ENCODE results near the gene LPCAT2.

LPCAT2 gene, protein sequence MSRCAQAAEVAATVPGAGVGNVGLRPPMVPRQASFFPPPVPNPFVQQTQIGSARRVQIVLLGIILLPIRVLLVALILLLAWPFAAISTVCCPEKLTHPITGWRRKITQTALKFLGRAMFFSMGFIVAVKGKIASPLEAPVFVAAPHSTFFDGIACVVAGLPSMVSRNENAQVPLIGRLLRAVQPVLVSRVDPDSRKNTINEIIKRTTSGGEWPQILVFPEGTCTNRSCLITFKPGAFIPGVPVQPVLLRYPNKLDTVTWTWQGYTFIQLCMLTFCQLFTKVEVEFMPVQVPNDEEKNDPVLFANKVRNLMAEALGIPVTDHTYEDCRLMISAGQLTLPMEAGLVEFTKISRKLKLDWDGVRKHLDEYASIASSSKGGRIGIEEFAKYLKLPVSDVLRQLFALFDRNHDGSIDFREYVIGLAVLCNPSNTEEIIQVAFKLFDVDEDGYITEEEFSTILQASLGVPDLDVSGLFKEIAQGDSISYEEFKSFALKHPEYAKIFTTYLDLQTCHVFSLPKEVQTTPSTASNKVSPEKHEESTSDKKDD

DNA sequence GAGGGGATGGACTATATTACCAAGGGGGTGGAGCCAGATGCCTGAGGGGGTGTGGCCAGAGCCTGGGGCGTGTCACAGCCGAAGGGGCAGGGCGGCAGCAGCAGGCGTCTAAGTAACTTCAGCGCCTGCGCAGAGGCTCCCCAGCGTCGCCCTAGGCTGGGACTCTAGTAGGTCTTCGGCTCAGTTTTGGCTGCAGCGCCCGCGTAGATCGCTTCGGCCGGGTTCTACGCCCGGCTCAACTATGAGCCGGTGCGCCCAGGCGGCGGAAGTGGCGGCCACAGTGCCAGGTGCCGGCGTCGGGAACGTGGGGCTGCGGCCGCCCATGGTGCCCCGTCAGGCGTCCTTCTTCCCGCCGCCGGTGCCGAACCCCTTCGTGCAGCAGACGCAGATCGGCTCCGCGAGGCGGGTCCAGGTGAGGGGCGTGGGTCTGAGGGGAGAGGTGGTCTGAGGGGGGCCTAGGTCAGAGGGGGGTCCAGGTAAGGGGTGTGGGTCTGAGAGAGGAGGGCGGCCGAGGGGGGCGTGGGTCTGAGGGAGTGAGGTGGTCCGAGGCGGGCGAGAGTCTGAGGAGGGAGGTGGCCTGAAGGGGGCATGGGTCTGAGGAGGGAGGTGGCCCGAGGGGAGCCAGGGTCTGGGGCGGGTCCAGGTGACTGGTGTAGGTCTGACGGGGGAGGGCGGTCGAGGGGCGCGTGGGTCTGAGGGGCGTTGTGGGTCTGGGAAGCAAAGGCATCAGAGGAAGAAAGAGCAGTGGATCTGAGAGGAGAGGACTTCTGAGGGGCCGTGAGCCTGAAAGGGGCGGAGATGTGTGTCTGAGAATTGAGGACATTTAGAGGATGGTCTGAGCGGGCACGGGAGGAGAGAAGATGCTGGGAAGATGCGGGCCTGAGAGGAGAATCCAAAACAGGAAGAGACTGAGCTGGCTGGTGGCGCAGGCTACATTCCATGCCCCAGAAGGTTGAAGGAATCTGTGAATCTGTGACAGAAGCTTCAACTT is at the start of gene LPCAT2:
LPCAT2 (plus strand) TSS at position 132 of the 991 bp plus-strand sequence; CDS start at position 242, 110 bp downstream.
- no peak for FAIRE-seq

DNA sequence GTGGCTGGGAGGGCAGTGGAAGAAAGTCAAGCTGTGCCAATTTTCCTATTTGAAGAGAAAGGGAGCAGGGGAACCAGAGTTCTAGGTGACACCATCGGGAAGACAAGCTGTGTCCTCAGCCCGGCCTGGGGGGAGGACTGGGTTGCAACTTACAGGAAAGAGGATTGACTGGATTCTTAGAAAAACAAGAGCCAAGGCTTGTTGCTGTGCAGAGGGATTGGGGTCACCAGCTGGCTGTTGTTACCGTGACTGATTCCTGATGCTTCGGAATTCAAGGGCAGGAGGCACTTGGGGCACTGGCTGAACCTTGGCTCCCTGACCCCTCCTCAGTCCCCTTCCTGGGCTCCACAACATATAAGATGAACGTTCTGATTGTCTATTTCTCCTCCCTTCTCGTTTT is 46.6 kb upstream of the LPCAT2 start:
- no peak for FAIRE-seq

DNA sequence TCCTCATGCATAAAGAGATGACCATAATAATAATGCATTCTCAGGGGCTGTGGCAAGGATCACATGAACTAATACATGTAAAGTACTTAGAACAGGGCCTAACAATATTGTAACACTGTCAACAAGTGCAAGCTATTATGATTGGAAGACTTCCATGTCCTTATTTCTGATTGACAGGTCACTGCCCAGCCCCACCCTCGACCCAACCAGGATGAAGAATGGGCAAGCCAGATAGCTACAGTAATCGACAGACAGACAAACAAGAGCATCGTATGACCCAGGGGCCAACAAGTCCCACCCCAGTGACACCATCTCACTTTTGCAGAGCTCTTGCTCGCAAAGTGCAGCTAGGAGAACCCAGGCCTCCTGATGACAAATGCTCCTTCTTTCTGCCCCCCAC is 44.5 kb upstream of the LPCAT2 start:
- FAIRE-seq = no peak

DNA sequence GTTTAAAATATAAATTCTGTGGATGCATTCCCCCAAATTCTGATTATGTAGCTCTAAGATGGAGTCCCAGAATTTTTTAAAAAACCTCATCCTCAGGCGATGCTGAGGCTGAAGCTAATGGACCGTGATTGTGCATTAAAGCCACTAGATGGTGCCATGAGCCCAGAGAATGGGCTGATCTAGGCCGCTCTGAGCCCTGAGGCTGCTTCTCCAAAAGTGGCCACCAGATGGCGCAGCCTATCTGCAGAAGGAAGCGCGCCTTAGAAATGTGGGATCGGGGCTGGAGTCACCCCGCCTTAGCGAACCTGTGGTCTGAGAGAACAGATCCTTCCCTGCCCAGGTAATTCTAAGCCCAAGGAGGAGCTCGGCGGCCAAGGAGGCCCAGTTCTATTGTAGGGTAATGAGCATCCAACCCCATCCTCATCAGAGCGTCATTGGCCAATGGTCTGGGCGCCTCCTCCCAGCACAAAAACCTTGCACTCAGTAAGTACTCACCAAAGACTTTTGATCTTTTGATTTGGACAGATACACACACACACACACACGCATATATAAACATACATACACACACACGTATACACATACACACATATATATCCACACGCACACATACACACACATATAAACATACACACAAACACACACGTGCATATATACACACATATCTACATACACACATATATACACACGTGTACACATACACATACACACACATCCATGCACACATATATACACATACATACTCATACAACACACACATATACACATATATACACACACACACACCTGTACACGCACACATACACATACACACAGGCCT is 43.6 kb upstream of the LPCAT2 start:
- FAIRE-seq = peak; percentile 82

DNA sequence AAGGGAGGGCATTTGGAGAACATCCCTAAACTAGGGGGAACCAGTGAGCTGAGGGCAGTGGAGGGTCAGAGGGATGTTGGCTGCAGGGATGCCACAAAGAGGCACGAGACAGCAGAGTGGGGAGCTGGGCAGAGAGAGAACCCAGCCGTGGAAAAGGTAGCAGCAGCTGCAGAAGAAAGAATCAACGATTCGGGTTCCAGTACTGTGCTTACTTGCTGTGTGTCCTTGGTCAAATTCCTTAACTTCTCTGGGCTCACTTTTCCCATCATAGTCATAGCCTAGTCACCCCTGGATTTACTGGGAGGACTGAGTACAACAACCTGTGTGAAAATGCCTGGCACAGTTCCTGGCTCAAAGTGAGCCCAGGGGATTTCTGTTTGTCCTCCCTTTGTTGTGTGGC is 42.7 kb upstream of the LPCAT2 start:
- no peak for FAIRE-seq

DNA sequence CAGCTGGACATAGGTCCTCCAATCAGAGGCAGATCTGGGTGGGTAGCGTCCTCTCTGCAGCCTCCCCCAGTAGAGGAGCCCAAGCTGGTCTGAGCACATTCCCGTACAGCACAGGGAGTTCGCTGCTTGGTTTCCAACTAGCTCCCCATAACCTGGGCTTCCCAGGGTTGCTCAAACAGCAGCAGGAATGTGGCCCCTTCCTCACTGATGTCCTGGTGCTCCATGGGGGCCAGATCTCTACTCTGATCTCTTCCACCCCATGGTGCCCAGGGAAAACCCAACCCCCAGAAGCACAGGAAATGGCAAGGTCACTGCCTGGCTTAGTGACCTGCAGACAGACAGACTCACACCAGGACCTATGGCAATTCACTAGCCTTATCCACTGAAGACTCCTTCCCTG is 41.0 kb upstream of the LPCAT2 start:
- FAIRE-seq = no peak

DNA sequence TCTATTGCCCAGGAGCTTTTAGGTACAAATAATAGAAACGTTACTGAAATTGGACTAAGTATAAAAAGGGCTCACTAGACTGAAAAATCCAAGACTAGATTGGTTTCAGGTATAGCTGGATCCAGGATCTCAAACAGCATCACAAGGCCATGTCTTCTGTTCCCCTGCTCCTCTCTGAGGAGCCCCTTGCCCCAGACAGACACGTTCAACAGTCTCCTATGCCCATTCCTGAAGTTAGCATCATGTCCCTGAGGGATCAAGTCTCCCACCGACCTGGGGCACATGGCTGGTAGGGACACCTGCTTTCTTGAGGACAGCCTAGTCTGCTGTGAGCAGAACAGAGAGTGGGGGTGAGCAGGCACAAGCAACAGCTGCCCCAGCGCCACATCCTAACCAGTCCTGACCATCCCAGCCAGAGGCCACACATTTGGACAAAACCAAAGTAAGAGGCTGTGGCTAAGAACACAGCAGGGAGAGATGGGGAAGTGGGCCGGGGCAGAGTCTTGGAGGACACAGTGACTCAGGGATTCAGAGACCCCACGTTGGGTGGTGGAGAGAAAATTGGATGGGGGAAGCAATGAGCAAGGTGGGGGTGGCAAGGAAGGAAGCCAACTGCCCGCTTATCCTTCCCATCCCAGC is 40.4 kb upstream of the LPCAT2 start:
- FAIRE-seq = no peak

DNA sequence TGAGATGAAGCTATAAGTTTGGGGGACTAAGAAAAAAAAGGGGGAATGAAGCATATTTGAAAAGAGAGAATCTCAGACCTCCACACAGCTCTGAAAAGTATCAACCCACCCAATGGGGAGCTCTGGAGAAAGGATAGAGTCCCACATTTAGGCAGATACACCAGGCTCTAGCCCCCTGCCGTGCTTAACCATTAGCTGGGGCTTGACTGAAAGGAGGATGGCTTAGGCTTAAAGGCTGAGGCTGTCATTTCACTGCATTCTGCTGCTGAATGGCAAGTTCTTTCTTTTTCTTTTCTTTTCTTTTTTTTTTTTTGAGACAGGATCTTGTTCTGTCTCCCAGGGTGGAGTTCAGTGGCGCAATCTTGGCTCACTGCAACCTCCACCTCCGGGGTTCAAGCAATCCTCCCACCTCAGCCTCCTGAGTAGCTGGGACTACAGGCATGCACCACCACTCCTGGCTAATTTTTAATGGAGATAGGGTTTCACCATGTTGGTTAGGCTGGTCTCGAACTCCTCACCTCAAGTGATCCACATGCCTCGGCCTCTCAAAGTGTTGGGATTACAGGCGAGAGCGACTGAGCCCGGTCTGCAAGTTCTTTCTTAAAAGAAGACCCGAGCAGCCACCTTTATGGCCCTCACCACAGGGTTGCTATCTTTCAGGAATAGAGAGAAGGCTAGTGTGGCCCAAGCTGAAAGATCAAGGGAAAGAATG is 38.9 kb upstream of the LPCAT2 start:
- FAIRE-seq = no peak

DNA sequence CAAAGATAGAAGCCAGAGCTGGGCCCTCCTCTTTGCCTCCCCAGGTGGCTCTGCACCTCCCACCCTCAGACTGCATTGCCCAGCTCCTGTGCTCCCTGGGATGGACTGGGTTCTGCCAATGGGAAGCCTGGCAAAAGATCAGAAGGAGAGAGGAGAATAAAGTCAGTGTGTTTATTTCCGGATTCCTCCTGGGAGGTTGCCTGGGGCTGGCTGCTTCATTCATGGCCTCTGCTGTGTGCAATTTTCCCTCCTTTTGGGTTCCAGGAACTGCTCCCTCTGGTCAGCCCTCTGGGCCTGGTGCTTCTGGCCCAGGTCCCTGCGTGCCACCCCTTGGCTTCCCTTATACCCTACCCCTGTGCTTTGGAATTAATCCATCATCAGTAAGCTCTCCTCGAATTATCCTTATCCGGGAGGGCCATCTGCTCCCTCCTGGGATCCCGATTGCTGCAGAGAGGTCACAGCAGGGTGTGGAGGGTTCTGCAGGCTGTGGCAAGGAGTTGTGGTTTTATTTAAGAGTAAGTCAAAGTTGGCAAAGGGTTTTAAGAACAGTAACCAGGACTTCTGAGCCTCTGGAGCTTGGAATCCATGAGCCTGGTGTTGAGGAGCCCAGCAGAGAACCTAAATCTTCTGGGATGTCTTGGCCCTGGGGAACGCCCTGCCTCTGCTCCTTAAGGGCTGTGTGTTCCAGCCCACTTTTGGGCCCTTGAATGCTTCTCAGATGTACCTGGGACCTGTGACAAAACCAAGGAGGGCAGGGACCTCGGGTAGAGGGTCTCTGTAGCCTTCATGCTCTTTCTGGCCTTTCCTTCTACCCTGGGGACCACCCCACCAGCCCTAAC is 38.1 kb upstream of the LPCAT2 start:
- FAIRE-seq = no peak

DNA sequence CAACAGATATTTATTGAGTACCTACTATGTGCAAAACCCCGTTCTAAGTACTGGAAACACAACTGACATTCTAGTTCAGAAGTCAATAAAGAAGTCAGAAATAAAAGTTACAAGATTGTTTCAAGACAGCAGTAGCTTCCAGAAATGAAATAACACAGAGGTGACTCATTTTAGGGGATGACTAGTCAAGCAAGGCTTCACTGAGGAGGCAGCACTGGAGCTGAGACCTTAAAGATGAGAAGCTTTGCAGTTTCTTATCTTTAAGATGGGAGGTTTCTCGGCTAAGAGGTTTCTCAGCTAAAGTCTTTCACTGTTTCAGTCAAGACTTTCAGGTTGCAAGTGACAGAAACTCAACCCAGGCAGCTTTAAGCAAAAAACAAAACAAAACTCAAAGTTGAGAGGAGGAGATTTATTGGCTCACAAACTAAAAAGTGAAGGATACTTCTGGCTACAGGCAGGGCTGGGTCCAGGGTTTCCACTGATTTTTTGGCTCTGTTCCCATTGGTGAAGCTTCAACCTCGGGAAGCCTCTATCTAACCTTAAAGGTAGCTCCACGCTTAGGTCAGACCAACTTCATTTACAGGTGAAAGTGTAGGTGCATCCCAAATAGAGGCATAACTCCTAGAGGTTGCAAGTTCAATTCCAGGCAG is 37.3 kb upstream of the LPCAT2 start:
- FAIRE-seq = no peak

DNA sequence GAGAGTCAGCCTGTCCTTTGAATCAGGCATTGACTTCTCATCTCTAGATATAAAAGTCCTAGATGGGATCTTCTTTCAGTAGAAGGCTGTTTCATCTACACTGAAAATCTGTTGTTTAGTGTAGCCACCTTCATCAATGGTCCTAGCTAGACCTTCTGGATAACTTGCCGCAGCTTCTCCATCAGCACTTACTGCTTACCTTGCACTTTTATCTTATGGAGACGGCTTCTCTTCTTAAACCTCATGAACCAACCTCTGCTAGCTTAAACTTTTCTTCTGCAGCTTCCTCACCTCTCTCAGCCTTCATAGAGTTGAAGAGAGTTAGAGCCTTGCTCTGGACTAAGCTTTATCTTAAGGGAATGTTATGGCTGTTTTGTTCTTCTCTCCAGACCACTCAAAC is 35.3 kb upstream of the LPCAT2 start:
- FAIRE-seq = no peak

DNA sequence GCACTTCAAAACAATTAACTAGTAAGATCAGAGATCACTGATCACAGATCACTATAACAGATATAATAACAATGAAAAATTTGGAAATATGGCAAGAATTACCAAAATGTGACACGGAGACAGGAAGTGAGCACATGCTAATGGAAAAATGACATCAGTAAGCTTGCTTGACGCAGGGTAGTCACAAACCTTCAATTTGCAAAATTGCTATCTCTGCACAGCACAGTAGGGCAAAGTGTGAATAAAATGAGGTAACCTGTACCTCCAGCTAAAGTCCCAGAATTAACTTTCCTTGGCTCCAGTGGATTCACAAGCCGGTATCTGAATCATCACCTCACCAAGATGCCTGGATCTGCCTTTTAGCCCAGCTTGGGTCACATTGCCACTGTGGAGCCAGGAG is 34.1 kb upstream of the LPCAT2 start:
- FAIRE-seq = no peak

DNA sequence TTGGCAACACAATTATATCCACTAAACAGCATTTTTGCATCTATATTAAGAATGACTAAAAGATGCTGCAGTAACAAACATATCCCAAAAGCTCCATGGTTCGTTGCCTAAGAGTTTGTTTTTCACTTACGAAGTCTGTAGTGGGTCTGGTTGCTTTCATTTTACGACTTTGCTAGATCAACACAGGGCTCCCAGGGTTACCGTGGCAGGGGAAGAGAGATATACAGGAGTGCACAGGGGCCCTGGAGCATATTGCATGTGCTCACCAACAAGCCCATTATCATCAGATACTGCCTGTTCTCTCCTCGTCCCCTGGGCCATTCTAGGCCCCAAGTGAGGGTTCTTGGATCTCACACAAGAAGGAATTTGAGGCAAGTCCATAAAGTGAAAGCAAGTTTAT is 33.0 kb upstream of the LPCAT2 start:
- FAIRE-seq = no peak

DNA sequence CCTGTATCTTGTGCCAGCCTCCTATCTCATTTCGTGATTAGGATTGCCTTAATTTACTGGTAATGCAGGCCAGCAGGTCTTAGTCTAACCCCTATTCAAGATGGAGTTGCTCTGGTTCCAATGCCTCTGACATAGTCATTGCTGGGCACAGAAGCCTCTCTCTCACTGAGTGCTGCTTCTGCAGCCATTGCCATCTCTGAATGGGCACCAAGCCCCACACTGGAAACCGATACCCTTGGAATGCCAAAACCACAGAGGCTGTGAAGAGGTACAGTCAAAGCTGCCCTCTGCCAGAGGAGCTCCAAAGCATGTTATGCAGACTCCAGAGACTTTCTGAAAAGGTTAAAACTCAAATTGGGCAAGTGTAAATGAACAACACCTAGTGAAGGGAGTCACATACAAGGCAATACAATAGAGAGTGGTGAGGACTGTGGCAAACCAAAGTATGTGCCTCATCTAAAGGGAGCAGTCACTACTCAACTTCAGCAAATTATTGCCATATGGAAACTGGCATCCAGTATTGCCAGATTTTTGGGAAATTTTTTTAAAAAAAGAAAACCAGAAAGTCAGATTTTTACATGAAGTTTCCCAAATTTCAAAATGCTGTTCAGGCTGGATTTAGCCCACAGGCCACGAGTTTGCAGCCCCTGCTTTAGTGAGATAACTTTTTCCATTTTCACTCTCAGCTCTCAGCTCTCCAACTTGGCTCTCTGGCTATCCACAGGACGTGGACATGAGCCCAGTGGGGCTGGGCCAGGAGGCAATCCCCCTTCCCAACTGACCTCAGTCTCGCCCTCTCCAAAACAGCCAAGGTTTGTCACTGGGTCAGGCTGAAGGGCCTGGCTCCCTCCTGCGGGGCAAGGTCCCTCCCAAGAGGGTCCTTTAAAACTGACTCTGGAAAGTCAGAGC is 32.0 kb upstream of the LPCAT2 start:
- no peak for FAIRE-seq

DNA sequence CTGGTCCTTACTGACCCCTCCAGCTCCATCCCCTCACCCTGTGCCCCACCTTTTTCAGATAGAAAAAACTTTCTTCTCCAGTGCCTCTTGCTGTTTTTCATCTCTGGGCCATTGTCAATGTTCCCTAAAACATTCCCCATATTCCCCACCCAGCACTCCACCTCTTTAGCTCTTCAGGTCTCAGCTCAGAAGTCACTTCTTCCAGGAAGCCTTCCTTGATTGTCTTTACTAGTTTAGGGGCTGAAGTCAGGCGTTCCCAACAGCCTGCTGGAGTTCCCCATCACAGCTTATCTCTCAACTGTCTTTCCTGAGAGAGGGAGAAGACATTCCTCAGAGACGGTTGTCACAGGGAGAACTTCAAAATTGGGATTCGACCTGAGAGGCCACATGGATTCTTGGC is 31.1 kb upstream of the LPCAT2 start:
- FAIRE-seq = no peak

DNA sequence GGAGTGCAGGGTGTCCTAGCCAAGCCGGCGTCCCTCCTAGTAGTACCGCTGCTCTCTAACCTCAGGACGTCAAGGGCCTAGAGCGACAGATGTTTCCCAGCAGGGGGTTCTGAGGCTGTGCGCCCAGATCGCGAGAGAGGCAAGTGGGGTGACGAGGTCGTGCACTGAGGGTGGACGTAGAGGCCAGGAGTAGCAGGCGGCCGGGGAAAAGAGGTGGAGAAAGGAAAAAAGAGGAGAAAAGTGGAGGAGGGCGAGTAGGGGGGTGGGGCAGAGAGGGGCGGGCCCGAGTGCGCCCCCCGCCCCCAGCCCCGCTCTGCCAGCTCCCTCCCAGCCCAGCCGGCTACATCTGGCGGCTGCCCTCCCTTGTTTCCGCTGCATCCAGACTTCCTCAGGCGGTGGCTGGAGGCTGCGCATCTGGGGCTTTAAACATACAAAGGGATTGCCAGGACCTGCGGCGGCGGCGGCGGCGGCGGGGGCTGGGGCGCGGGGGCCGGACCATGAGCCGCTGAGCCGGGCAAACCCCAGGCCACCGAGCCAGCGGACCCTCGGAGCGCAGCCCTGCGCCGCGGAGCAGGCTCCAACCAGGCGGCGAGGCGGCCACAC is 29.9 kb upstream of the LPCAT2 start, which contains the start of gene MMP2:
MMP2 (plus strand) TSS at position 372 of the 603 bp plus-strand sequence. CDS start 282 bp downstream, outside the sequence.
- no peak for FAIRE-seq

DNA sequence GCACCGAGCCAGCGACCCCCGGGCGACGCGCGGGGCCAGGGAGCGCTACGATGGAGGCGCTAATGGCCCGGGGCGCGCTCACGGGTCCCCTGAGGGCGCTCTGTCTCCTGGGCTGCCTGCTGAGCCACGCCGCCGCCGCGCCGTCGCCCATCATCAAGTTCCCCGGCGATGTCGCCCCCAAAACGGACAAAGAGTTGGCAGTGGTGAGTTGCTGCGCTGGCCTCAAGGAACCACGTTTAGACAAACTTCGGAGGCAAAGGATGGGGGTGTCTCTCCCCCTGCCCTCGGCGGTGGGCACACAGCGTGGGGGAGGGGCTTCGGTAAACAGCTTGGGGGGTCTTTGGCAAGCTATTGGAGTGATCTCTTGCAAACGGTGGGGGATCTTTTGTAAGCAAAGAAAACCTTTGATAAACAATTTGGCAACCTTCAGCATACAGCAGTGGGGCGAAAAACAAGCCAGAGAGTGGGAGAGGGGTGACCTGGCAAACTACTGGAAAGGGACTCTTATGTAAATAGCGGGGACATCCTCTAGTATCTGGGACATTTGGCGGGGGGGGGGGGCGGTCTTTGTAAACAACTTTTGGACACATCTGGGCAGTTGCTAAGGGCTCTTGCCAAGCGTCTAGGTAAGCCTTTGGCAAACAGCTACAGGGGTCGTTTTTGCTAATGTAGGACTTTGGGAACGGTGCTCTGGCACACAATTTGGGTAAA is 29.3 kb upstream of the LPCAT2 start:
- FAIRE-seq = no peak

All from G401.6 (cell line).